Testis (tissue), 3 donors: Measurements from ENCODE around the gene MRPL44. TPM values are rescaled to one million over a fixed set of nuclear protein-coding genes. Genes with fewer than 3 reads are reported as not detected.
"Not testable (repeated sequence)": the region's sequence is repeated elsewhere in the genome, so short reads cannot be mapped to it uniquely, and the experiment has no call there.

Experiments
- DNase-seq: peaks from one replicate; pipeline ENCODE4 v3.0.0-alpha.2; 2019
- H3K27ac ChIP-seq, 2 donors: fragments of 200-600 bp; sonication (generic); one replicate each; pipeline ENCODE4 v1.5.1; 2019
- H3K27me3 ChIP-seq: fragments of 200-600 bp; sonication (generic); one replicate; pipeline ENCODE4 v1.5.1; 2019
- H3K36me3 ChIP-seq: fragments of 200-600 bp; sonication (generic); one replicate; pipeline ENCODE4 v1.5.1; 2017; ENCODE audit warnings: low read depth; ENCODE audit errors: missing control alignments
- H3K4me1 ChIP-seq: fragments of 200-600 bp; sonication (generic); one replicate; pipeline ENCODE4 v1.5.1; 2019
- H3K4me3 ChIP-seq, 2 donors: fragments of 200-600 bp; sonication (generic); one replicate each; pipeline ENCODE4 v1.5.1; 2017 to 2019
- H3K9me3 ChIP-seq: fragments of 200-600 bp; sonication (generic); one replicate; pipeline ENCODE4 v1.5.1; 2017
- CTCF ChIP-seq, 3 experiments: fragments of 450-650 bp in 2 of 3; fragments of 200-600 bp in 1 of 3; sonication (generic) in 1 of 3; IDR thresholded peaks; one replicate each; pipeline ENCODE4 v1.5.1; 2016 to 2019; ENCODE audit warnings: antibody characterized with exemption in 3 of 3, mild to moderate bottlenecking in 2 of 3, moderate library complexity in 1 of 3
- POLR2A ChIP-seq: fragments of 450-650 bp; IDR thresholded peaks from one replicate; pipeline ENCODE4 v1.6.1; 2017; ENCODE audit warnings: antibody characterized with exemption, mild to moderate bottlenecking, moderate library complexity
- WGBS, 2 donors: methylation state at CpG; one replicate each; pipeline ENCODE4 v1.1.5; 2018; 5-methylcytosine and 5-hydroxymethylcytosine counted together
- intact Hi-C: fragments of 100-400 bp; cut with DNase I; formaldehyde crosslinking; loops from one replicate; pipeline ENCODE4 v1.15.1; 2023; ENCODE audit warnings: low total_unique reads
- polyA plus RNA-seq: library from polyadenylated mRNA; stranded (reverse); fragments of 350-450 nt; fragmentation: Illumina TruSeq; extraction: RNeasy Lipid Tissue Mini Kit (QIAGEN cat#74804); gene quantifications from one replicate; pipeline ENCODE4 v1.2.3, GENCODE V29; 2014; ENCODE audit warnings: low read depth, low replicate concordance; ENCODE audit not compliant: insufficient read depth
- total RNA-seq, 2 donors: library from RNA; depleted of rRNA; stranded (reverse); fragments of >200 nt; gene quantifications; one replicate each; pipeline ENCODE4 v1.2.3, GENCODE V29; 2016

The MRPL44 gene
- total and polyA plus RNA-seq, 3 donors from 2014 or later, result 36.6 to 39.4 (median 37.4) TPM

GRCh38 chr2:223936862-223937326 is 20.4 kb upstream of the MRPL44 start:
- H3K36me3 ChIP-seq, result no peaks in the 10 kb centered on the region
- no peak for TF ChIP-seq CTCF (IDR thresholded peaks at IDR 0.05)
- no peak for TF ChIP-seq POLR2A
- no peaks in the 10 kb centered on the region for H3K27me3 ChIP-seq
- intact Hi-C loops, result no loop called here
- WGBS, 2 donors, result 68 to 73% methylated on average over 5 of the region's 5 CpGs
- H3K4me3 ChIP-seq, result no peak overlapping the region
- H3K27ac ChIP-seq, result no peak overlapping the region
- H3K4me1 ChIP-seq, result peaks cover 10% of the 10 kb centered on the region
- DNase-seq, result no peak
- H3K9me3 ChIP-seq, result no peaks in the 10 kb centered on the region

GRCh38 chr2:223937535-223937934 is 19.7 kb upstream of the MRPL44 start:
- H3K36me3 ChIP-seq, result no peaks in the 10 kb centered on the region
- no peaks in the 10 kb centered on the region for H3K9me3 ChIP-seq
- H3K27ac ChIP-seq, result no peak overlapping the region
- H3K4me3 ChIP-seq, result no peak overlapping the region
- WGBS, 2 donors, result 0% methylated on average over 1 of the region's 1 CpG
- H3K27me3 ChIP-seq, result no peaks in the 10 kb centered on the region
- intact Hi-C loops, result no loop called here
- TF ChIP-seq CTCF (IDR thresholded peaks at IDR 0.05) (no peak), POLR2A (no peak)
- H3K4me1 ChIP-seq, result peaks cover 13% of the 10 kb centered on the region
- DNase-seq, result no peak

GRCh38 chr2:223939438-223939837 is 17.8 kb upstream of the MRPL44 start:
- peaks cover 20% of the 10 kb centered on the region for H3K4me1 ChIP-seq
- 43 to 69% methylated on average over 2 of the region's 2 CpGs for WGBS, 2 donors
- H3K27me3 ChIP-seq, H3K4me3 ChIP-seq, DNase-seq, intact Hi-C loops, H3K36me3 ChIP-seq, H3K27ac ChIP-seq, H3K9me3 ChIP-seq: not testable (repeated sequence)

GRCh38 chr2:223941579-223942277 is 15.5 kb upstream of the MRPL44 start:
- TF ChIP-seq POLR2A (no peak), CTCF (IDR thresholded peaks at IDR 0.05) (no peak)
- Histone ChIP-seq H3K27me3 (no peaks in the 10 kb centered on the region), H3K4me1 (peaks cover 26% of the 10 kb centered on the region), H3K4me3 (no peak overlapping the region), H3K36me3 (no peaks in the 10 kb centered on the region), H3K27ac (no peak overlapping the region), H3K9me3 (no peaks in the 10 kb centered on the region)
- WGBS, 2 donors, result 52 to 66% methylated on average over 12 of the region's 12 CpGs
- DNase-seq, result no peak
- intact Hi-C loops, result no loop called here

- peaks cover 26% of the 10 kb centered on the region for H3K4me1 ChIP-seq
- H3K27me3 ChIP-seq, result no peaks in the 10 kb centered on the region
- H3K9me3 ChIP-seq, result no peaks in the 10 kb centered on the region
- H3K4me3 ChIP-seq, result no peak overlapping the region
- WGBS, 2 donors, result 52 to 62% methylated on average over 1 of the region's 1 CpG
- no peak for DNase-seq
- peak overlapping the region; percentile 30 to 63 for H3K27ac ChIP-seq
- H3K36me3 ChIP-seq, result no peaks in the 10 kb centered on the region
- TF ChIP-seq CTCF (IDR thresholded peaks at IDR 0.05), result no peak
- TF ChIP-seq POLR2A, result no peak
- intact Hi-C loops, result no loop called here
Observed at GRCh38 chr2:223943135-223943534, 14.1 kb upstream of the MRPL44 start.
